ENCODE results near the gene UNC45B. TPM values are rescaled to one million over a fixed set of nuclear protein-coding genes. Genes with fewer than 3 reads are reported as not detected.

Gene UNC45B
- polyA plus RNA-seq, 1 of the 3 experiments (the other 2 are of a cell fraction) = not detected

DNA sequence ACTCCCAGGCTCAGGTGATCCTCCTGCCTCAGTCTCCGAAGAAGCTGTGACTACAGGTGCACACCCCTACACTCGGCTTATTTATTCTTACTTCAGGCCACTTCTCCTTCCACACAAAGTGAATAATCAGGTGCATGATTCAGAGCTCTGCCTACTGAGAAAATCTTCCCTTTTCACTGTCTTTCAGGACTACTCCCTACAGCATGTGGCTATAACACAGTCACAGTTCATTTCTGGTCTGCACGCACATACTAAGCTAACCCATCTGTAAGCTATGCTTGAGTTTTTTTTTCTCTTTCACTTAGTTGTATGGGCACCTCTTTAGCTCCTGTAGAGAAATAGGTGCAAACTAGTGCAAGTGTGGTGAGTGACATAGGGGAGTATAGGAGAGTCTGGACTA, 87.7 kb downstream of the UNC45B start:
- no peak overlapping the region for H3K9ac ChIP-seq
- H3K27me3 ChIP-seq (ENCODE audit: insufficient read depth) = peaks cover 32% of the 10 kb centered on the region; the same call in 1 of the 2 replicates
- H4K20me1 ChIP-seq (ENCODE audit: insufficient read depth) = no peaks in the 10 kb centered on the region
- H3F3A ChIP-seq (replicated peaks; ENCODE audit: insufficient read depth) = no peaks in the 10 kb centered on the region
- no peaks in the 10 kb centered on the region for H3K9me2 ChIP-seq
- no peaks in the 10 kb centered on the region for H3K4me1 ChIP-seq (ENCODE audit: control insufficient read depth in 1 of 2, insufficient read depth in 2 of 2, low read depth in 1 of 2, low read length in 1 of 2)
- WGBS (ENCODE audit: low lambda C conversion rate) = 11% methylated on average over 3 of the region's 3 CpGs
- TF ChIP-seq SIN3A (IDR thresholded peaks at IDR 0.05; ENCODE audit: borderline replicate concordance, low read depth, low read length) = no peak
- TF ChIP-seq, protein P1, sequence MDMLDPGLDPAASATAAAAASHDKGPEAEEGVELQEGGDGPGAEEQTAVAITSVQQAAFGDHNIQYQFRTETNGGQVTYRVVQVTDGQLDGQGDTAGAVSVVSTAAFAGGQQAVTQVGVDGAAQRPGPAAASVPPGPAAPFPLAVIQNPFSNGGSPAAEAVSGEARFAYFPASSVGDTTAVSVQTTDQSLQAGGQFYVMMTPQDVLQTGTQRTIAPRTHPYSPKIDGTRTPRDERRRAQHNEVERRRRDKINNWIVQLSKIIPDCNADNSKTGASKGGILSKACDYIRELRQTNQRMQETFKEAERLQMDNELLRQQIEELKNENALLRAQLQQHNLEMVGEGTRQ (IDR thresholded peaks at IDR 0.05; ENCODE audit: borderline replicate concordance, low read depth, low read length) = no peak
- TF ChIP-seq, protein P2, sequence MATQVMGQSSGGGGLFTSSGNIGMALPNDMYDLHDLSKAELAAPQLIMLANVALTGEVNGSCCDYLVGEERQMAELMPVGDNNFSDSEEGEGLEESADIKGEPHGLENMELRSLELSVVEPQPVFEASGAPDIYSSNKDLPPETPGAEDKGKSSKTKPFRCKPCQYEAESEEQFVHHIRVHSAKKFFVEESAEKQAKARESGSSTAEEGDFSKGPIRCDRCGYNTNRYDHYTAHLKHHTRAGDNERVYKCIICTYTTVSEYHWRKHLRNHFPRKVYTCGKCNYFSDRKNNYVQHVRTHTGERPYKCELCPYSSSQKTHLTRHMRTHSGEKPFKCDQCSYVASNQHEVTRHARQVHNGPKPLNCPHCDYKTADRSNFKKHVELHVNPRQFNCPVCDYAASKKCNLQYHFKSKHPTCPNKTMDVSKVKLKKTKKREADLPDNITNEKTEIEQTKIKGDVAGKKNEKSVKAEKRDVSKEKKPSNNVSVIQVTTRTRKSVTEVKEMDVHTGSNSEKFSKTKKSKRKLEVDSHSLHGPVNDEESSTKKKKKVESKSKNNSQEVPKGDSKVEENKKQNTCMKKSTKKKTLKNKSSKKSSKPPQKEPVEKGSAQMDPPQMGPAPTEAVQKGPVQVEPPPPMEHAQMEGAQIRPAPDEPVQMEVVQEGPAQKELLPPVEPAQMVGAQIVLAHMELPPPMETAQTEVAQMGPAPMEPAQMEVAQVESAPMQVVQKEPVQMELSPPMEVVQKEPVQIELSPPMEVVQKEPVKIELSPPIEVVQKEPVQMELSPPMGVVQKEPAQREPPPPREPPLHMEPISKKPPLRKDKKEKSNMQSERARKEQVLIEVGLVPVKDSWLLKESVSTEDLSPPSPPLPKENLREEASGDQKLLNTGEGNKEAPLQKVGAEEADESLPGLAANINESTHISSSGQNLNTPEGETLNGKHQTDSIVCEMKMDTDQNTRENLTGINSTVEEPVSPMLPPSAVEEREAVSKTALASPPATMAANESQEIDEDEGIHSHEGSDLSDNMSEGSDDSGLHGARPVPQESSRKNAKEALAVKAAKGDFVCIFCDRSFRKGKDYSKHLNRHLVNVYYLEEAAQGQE (IDR thresholded peaks at IDR 0.05; ENCODE audit: low read depth, low read length) = no peak
- no peak for TF ChIP-seq RCOR1 (IDR thresholded peaks at IDR 0.05; ENCODE audit: low read length)
- TF ChIP-seq CHD2 (IDR thresholded peaks at IDR 0.05; ENCODE audit: low read length, partially characterized antibody) = no peak
- no peak for TF ChIP-seq MEF2A (IDR thresholded peaks at IDR 0.05; ENCODE audit: borderline replicate concordance, low read depth)
- no peak for TF ChIP-seq NRF1 (IDR thresholded peaks at IDR 0.05; ENCODE audit: low read depth, low read length)
- TF ChIP-seq, protein P3, sequence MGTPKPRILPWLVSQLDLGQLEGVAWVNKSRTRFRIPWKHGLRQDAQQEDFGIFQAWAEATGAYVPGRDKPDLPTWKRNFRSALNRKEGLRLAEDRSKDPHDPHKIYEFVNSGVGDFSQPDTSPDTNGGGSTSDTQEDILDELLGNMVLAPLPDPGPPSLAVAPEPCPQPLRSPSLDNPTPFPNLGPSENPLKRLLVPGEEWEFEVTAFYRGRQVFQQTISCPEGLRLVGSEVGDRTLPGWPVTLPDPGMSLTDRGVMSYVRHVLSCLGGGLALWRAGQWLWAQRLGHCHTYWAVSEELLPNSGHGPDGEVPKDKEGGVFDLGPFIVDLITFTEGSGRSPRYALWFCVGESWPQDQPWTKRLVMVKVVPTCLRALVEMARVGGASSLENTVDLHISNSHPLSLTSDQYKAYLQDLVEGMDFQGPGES (IDR thresholded peaks at IDR 0.05; ENCODE audit: low read depth, low read length) = no peak
- TF ChIP-seq, protein P4, sequence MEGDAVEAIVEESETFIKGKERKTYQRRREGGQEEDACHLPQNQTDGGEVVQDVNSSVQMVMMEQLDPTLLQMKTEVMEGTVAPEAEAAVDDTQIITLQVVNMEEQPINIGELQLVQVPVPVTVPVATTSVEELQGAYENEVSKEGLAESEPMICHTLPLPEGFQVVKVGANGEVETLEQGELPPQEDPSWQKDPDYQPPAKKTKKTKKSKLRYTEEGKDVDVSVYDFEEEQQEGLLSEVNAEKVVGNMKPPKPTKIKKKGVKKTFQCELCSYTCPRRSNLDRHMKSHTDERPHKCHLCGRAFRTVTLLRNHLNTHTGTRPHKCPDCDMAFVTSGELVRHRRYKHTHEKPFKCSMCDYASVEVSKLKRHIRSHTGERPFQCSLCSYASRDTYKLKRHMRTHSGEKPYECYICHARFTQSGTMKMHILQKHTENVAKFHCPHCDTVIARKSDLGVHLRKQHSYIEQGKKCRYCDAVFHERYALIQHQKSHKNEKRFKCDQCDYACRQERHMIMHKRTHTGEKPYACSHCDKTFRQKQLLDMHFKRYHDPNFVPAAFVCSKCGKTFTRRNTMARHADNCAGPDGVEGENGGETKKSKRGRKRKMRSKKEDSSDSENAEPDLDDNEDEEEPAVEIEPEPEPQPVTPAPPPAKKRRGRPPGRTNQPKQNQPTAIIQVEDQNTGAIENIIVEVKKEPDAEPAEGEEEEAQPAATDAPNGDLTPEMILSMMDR (IDR thresholded peaks at IDR 0.05) = no peak
- POLR2A ChIA-PET = no interaction called here
- no peak overlapping the region for H3K4me3 ChIP-seq (ENCODE audit: low read depth in 2 of 2, low read length in 1 of 2)
- no peaks in the 10 kb centered on the region for H3K36me3 ChIP-seq (replicated peaks in 1 of 2; ENCODE audit: control insufficient read depth in 1 of 2, insufficient read depth in 2 of 2, low read length in 1 of 2)
- no peak overlapping the region for H2AFZ ChIP-seq (ENCODE audit: low read depth)
- H3K27ac ChIP-seq (ENCODE audit: low read depth in 2 of 2, low read length in 1 of 2) = no peak overlapping the region
- H3K79me2 ChIP-seq (ENCODE audit: insufficient read depth) = no peaks in the 10 kb centered on the region
- CTCF ChIA-PET = no interaction called here
- no peak for DNase-seq
- no peak overlapping the region for H3K4me2 ChIP-seq
- no peaks in the 10 kb centered on the region for H3K9me3 ChIP-seq
